Endothelial cell of umbilical vein (primary cell): ENCODE data around the gene RGP1. TPM values are rescaled to one million over a fixed set of nuclear protein-coding genes. Genes with fewer than 3 reads are reported as not detected.

ENCODE experiments used
- BruUV-seq: library from RNA; stranded (reverse); fragments of 400-500 nt; replicated peaks from 2 replicates; lab custom pipeline; 2021; lab: Mats Ljungman, UMichigan
- CTCF ChIA-PET: fragments of 300-600, 350-600 bp; sonication (Branson Sonifier 250); formaldehyde crosslinking; loops from one replicate; lab custom pipeline; 2021; ENCODE audit warnings: antibody characterized with exemption, inconsistent platforms; lab: Charles Lee
- POLR2A ChIA-PET: fragments of 300-600, 350-600 bp; sonication (Branson Sonifier 250); formaldehyde crosslinking; loops from one replicate; lab custom pipeline; 2021; ENCODE audit warnings: antibody characterized with exemption, inconsistent platforms; lab: Charles Lee
- DNase-seq: peaks from one replicate; pipeline ENCODE4 v3.0.0-alpha.2; 2011; ENCODE audit warnings: low read depth, low spot score
- FAIRE-seq: peaks from 2 replicates; lab custom pipeline; 2011; peaks lifted over from hg19 to GRCh38; lab: Jason Lieb, UNC
- H2AFZ ChIP-seq: 2 replicates; pipeline ENCODE4 v1.6.0; 2012; ENCODE audit warnings: low read depth, low read length, control low read depth, inconsistent platforms
- H3K27ac ChIP-seq: 2 replicates; pipeline ENCODE4 v1.5.1; 2011; ENCODE audit warnings: low read depth, mild to moderate bottlenecking, control low read depth, low read length, moderate library complexity; ENCODE audit not compliant: insufficient read depth
- H3K27me3 ChIP-seq, 2 experiments: 2 replicates each; pipeline versions ENCODE4 v1.6.0 to v1.6.1; 2011; ENCODE audit warnings: low read length in 2 of 2, mixed read lengths in 1 of 2; ENCODE audit not compliant: control insufficient read depth in 2 of 2, insufficient read depth in 2 of 2
- H3K36me3 ChIP-seq, 2 experiments: 2 replicates in 1 of 2; 3 replicates in 1 of 2; pipeline ENCODE4 v1.5.1; 2011; ENCODE audit warnings: low read length in 2 of 2, mild to moderate bottlenecking in 1 of 2, moderate library complexity in 1 of 2; ENCODE audit not compliant: control insufficient read depth in 2 of 2, insufficient read depth in 2 of 2; ENCODE audit errors: extremely low read depth in 1 of 2
- H3K4me1 ChIP-seq: 3 replicates; pipeline ENCODE4 v1.5.1; 2011; ENCODE audit warnings: mild to moderate bottlenecking, low read length; ENCODE audit not compliant: control insufficient read depth, insufficient read depth; ENCODE audit errors: extremely low read depth
- H3K4me2 ChIP-seq: 2 replicates; pipeline ENCODE4 v1.6.1; 2011; ENCODE audit warnings: low read length, control low read depth, mixed read lengths; ENCODE audit not compliant: insufficient read depth
- H3K4me3 ChIP-seq, 3 experiments: fragments of 200-600 bp in 1 of 3; sonication (generic), shearing (Covaris generic) in 1 of 3; replicated peaks in 1 of 3; 2 replicates each; pipeline ENCODE4 v1.5.1; 2011 to 2016; ENCODE audit warnings: control low read depth in 3 of 3, low read length in 3 of 3, mild to moderate bottlenecking in 2 of 3, inconsistent platforms in 1 of 3, low read depth in 1 of 3, moderate library complexity in 1 of 3; ENCODE audit not compliant: insufficient read depth in 1 of 3
- H3K79me2 ChIP-seq: 2 replicates; pipeline ENCODE4 v1.6.0; 2012; ENCODE audit warnings: low read length, inconsistent platforms; ENCODE audit not compliant: control insufficient read depth, insufficient read depth
- H3K9ac ChIP-seq: replicated peaks from 2 replicates; pipeline ENCODE3; 2011; ENCODE audit warnings: low read length, control low read depth; ENCODE audit not compliant: insufficient read depth; ENCODE audit errors: extremely low read depth
- H3K9me1 ChIP-seq: replicated peaks from 3 replicates; pipeline ENCODE4 v1.6.0; 2011; ENCODE audit warnings: mild to moderate bottlenecking, low read length; ENCODE audit not compliant: control insufficient read depth, insufficient read depth; ENCODE audit errors: extremely low read depth
- H3K9me3 ChIP-seq: replicated peaks from 2 replicates; pipeline ENCODE4 v1.5.1; 2012; ENCODE audit warnings: low read length, inconsistent platforms; ENCODE audit not compliant: control insufficient read depth, insufficient read depth
- H4K20me1 ChIP-seq: replicated peaks from 2 replicates; pipeline ENCODE3; 2011; ENCODE audit warnings: mild to moderate bottlenecking, low read length; ENCODE audit not compliant: control insufficient read depth, insufficient read depth; ENCODE audit errors: extremely low read depth
- CTCF ChIP-seq, 2 donors: IDR thresholded peaks; 1 replicate in 1 of 2; 2 replicates in 1 of 2; pipeline ENCODE4 v1.5.1; 2011; ENCODE audit warnings: low read length in 2 of 2, mild to moderate bottlenecking in 2 of 2, moderate library complexity in 2 of 2, control low read depth in 1 of 2, inconsistent platforms in 1 of 2, low read depth in 1 of 2; ENCODE audit not compliant: insufficient read depth in 1 of 2; ENCODE audit errors: extremely low read depth in 1 of 2
- EZH2 ChIP-seq: IDR thresholded peaks from 2 replicates; pipeline ENCODE4 v1.6.1; 2012; ENCODE audit warnings: borderline replicate concordance, low read depth, mild to moderate bottlenecking, moderate library complexity, low read length, inconsistent platforms; ENCODE audit not compliant: severe bottlenecking
- FOS ChIP-seq: IDR thresholded peaks from 2 replicates; pipeline ENCODE4 v1.6.1; 2011; ENCODE audit warnings: mild to moderate bottlenecking, low read length, moderate library complexity, borderline replicate concordance; ENCODE audit not compliant: insufficient read depth
- GATA2 ChIP-seq: IDR thresholded peaks from 2 replicates; pipeline ENCODE4 v1.7.0; 2011; ENCODE audit warnings: low read depth, mild to moderate bottlenecking, moderate library complexity, mixed read lengths, low read length; ENCODE audit not compliant: insufficient read length, insufficient read depth
- JUN ChIP-seq: IDR thresholded peaks from 2 replicates; pipeline ENCODE4 v1.6.1; 2011; ENCODE audit warnings: borderline replicate concordance, low read depth; ENCODE audit not compliant: insufficient read length, insufficient read depth
- MAX ChIP-seq: IDR thresholded peaks from 2 replicates; pipeline ENCODE4 v1.6.1; 2011; ENCODE audit not compliant: insufficient read depth, insufficient read length
- MYC ChIP-seq: IDR thresholded peaks from one replicate; pipeline ENCODE4 v1.6.1; 2011; ENCODE audit warnings: mild to moderate bottlenecking, low read depth, low read length
- POLR2A ChIP-seq: IDR thresholded peaks from 2 replicates; pipeline ENCODE4 v1.6.1; 2012; ENCODE audit warnings: low read depth, mild to moderate bottlenecking, control low read depth, low read length
- POLR2AphosphoS5 ChIP-seq: IDR thresholded peaks from 2 replicates; pipeline ENCODE4 v1.6.1; 2012; ENCODE audit warnings: low read depth, mild to moderate bottlenecking, control low read depth, low read length, moderate library complexity; ENCODE audit not compliant: insufficient read depth
- dilution Hi-C: fragments of 300-500 bp; cut with MboI; formaldehyde crosslinking; loops from one replicate; pipeline ENCODE4 v1.15.0; 2019; ENCODE audit warnings: low sequenced_read_pairs; ENCODE audit not compliant: extremely low pct_ligation_motif_present
- intact Hi-C: fragments of 100-400 bp; cut with micrococcal nuclease; formaldehyde crosslinking; loops from one replicate; pipeline ENCODE4 v1.10.0; 2022
- polyA plus RNA-seq, 4 experiments: library from polyadenylated mRNA; depleted of rRNA in 3 of 4; stranded (reverse) in 3 of 4; unstranded in 1 of 4; fragments of >200 nt; gene quantifications; 2 replicates each; pipeline versions ENCODE4 v1.2.1 to v1.2.3, GENCODE V29; 2011 to 2012; ENCODE audit warnings: missing spikeins in 1 of 4
- total RNA-seq: library from RNA; stranded (reverse); gene quantifications from 2 replicates; pipeline ENCODE4 v1.2.3, GENCODE V29; 2021

The RGP1 gene
- total and polyA plus RNA-seq, 2 donors (not counting 3 experiments of a cell fraction or from before 2014, with no cell fraction given) = 15.0 to 29.0 TPM

GRCh38 chr9:35767458-35767857 is 18.4 kb downstream of the RGP1 start:
- intact Hi-C loops (no loop called here), dilution Hi-C loops (no loop called here)
- Histone ChIP-seq H3K36me3 (no peaks in the 10 kb centered on the region), H3K9me1 (no peaks in the 10 kb centered on the region), H3K4me2 (no peak overlapping the region), H3K9ac (no peak overlapping the region), H2AFZ (no peak overlapping the region), H4K20me1 (no peaks in the 10 kb centered on the region), H3K27me3 (no peaks in the 10 kb centered on the region), H3K27ac (no peak overlapping the region), H3K4me3 (no peak overlapping the region), H3K9me3 (no peaks in the 10 kb centered on the region), H3K4me1 (peaks cover 21% of the 10 kb centered on the region), H3K79me2 (no peaks in the 10 kb centered on the region)
- CTCF ChIA-PET = interaction anchor here (0.6 to 1.4 kb wide), 2 partner anchors 10 to 115 kb away, joined by 3 to 4 read pairs; no protein-coding TSS in a partner anchor
- POLR2A ChIA-PET = no interaction called here
- FAIRE-seq = no peak
- DNase-seq = no peak
- BruUV-seq = no TSS peak
- TF ChIP-seq MAX (no peak), GATA2 (no peak), POLR2AphosphoS5 (no peak), FOS (no peak), CTCF (IDR thresholded peaks at IDR 0.05; ENCODE audit: extremely low read depth in 1 of 2, insufficient read depth in 1 of 2, low read depth in 1 of 2, low read length in 2 of 2) (no peak), MYC (no peak), EZH2 (no peak), JUN (no peak), POLR2A (no peak)
